ENCODE data around the gene ZNF441.
"Not testable (repeated sequence)": the region's sequence is repeated elsewhere in the genome, so short reads cannot be mapped to it uniquely, and the experiment has no call there.

ZNF441 gene

GRCh38 chr19:11749751-11750150, 17.0 kb upstream of the ZNF441 start:
- H3K9me3 ChIP-seq (ENCODE audit: control insufficient read depth, insufficient read depth, low read depth, low read length), result peaks cover 28% of the 10 kb centered on the region
- no peaks in the 10 kb centered on the region for H3K4me1 ChIP-seq (ENCODE audit: control insufficient read depth, insufficient read depth, low read length)

GRCh38 chr19:11752244-11752736, 14.5 kb upstream of the ZNF441 start:
- Histone ChIP-seq H3K9ac (ENCODE audit: low read length) (no peak overlapping the region), H3K9me3 (ENCODE audit: control insufficient read depth, insufficient read depth, low read depth, low read length) (peaks cover 46% of the 10 kb centered on the region)

More at GRCh38 chr19:11749751-11750150, 17.0 kb upstream of the ZNF441 start:
- no peak overlapping the region for H3K9ac ChIP-seq (ENCODE audit: low read length)
- no peak overlapping the region for H3K27ac ChIP-seq (ENCODE audit: low read depth, low read length)
- H3K4me3 ChIP-seq (ENCODE audit: low read depth, low read length), result no peak overlapping the region
- no peaks in the 10 kb centered on the region for H3K27me3 ChIP-seq (ENCODE audit: control insufficient read depth, insufficient read depth, low read length)
- H3K36me3 ChIP-seq (ENCODE audit: control insufficient read depth, insufficient read depth, low read length), result no peaks in the 10 kb centered on the region

GRCh38 chr19:11754663-11755062, 12.1 kb upstream of the ZNF441 start:
- Histone ChIP-seq H3K4me3 (ENCODE audit: low read depth, low read length) (no peak overlapping the region), H3K27ac (ENCODE audit: low read depth, low read length) (no peak overlapping the region), H3K4me1 (ENCODE audit: control insufficient read depth, insufficient read depth, low read length) (no peaks in the 10 kb centered on the region), H3K9me3 (ENCODE audit: control insufficient read depth, insufficient read depth, low read depth, low read length) (peaks cover 39% of the 10 kb centered on the region), H3K36me3 (ENCODE audit: control insufficient read depth, insufficient read depth, low read length) (no peaks in the 10 kb centered on the region), H3K9ac (ENCODE audit: low read length) (no peak overlapping the region), H3K27me3 (ENCODE audit: control insufficient read depth, insufficient read depth, low read length) (no peaks in the 10 kb centered on the region)

More at GRCh38 chr19:11752244-11752736, 14.5 kb upstream of the ZNF441 start:
- no peak overlapping the region for H3K27ac ChIP-seq (ENCODE audit: low read depth, low read length)
- H3K4me1 ChIP-seq (ENCODE audit: control insufficient read depth, insufficient read depth, low read length), result no peaks in the 10 kb centered on the region
- H3K36me3 ChIP-seq (ENCODE audit: control insufficient read depth, insufficient read depth, low read length), result no peaks in the 10 kb centered on the region
- H3K4me3 ChIP-seq (ENCODE audit: low read depth, low read length), result no peak overlapping the region
- no peaks in the 10 kb centered on the region for H3K27me3 ChIP-seq (ENCODE audit: control insufficient read depth, insufficient read depth, low read length)

GRCh38 chr19:11756965-11757364, 9.8 kb upstream of the ZNF441 start:
- Histone ChIP-seq H3K4me3 (ENCODE audit: low read depth, low read length) (no peak overlapping the region), H3K4me1 (ENCODE audit: control insufficient read depth, insufficient read depth, low read length) (no peaks in the 10 kb centered on the region), H3K9ac (ENCODE audit: low read length) (no peak overlapping the region), H3K36me3 (ENCODE audit: control insufficient read depth, insufficient read depth, low read length) (no peaks in the 10 kb centered on the region), H3K9me3 (ENCODE audit: control insufficient read depth, insufficient read depth, low read depth, low read length) (peaks cover 42% of the 10 kb centered on the region), H3K27ac (ENCODE audit: low read depth, low read length) (no peak overlapping the region), H3K27me3 (ENCODE audit: control insufficient read depth, insufficient read depth, low read length) (no peaks in the 10 kb centered on the region)

- H3K9ac ChIP-seq (ENCODE audit: low read length), result no peak overlapping the region
- no peak overlapping the region for H3K27ac ChIP-seq (ENCODE audit: low read depth, low read length)
These were observed 7.0 kb upstream of the ZNF441 start for GRCh38 chr19:11759805-11760204.

GRCh38 chr19:11763117-11763516, 3.7 kb upstream of the ZNF441 start:
- Histone ChIP-seq H3K9ac (ENCODE audit: low read length) (no peak overlapping the region), H3K36me3 (ENCODE audit: control insufficient read depth, insufficient read depth, low read length) (no peaks in the 10 kb centered on the region), H3K9me3 (ENCODE audit: control insufficient read depth, insufficient read depth, low read depth, low read length) (peaks cover 27% of the 10 kb centered on the region), H3K4me1 (ENCODE audit: control insufficient read depth, insufficient read depth, low read length) (no peaks in the 10 kb centered on the region), H3K27ac (ENCODE audit: low read depth, low read length) (no peak overlapping the region), H3K4me3 (ENCODE audit: low read depth, low read length) (no peak overlapping the region), H3K27me3 (ENCODE audit: control insufficient read depth, insufficient read depth, low read length) (peaks cover 9% of the 10 kb centered on the region)

More at GRCh38 chr19:11759805-11760204, 7.0 kb upstream of the ZNF441 start:
- Histone ChIP-seq H3K4me1 (ENCODE audit: control insufficient read depth, insufficient read depth, low read length) (no peaks in the 10 kb centered on the region), H3K27me3 (ENCODE audit: control insufficient read depth, insufficient read depth, low read length) (no peaks in the 10 kb centered on the region), H3K4me3 (ENCODE audit: low read depth, low read length) (no peak overlapping the region), H3K36me3 (ENCODE audit: control insufficient read depth, insufficient read depth, low read length) (no peaks in the 10 kb centered on the region), H3K9me3 (ENCODE audit: control insufficient read depth, insufficient read depth, low read depth, low read length) (peaks cover 37% of the 10 kb centered on the region)

GRCh38 chr19:11763611-11764010, 3.2 kb upstream of the ZNF441 start:
- H3K27ac ChIP-seq (ENCODE audit: low read depth, low read length), result no peak overlapping the region
- no peaks in the 10 kb centered on the region for H3K36me3 ChIP-seq (ENCODE audit: control insufficient read depth, insufficient read depth, low read length)
- H3K9ac ChIP-seq (ENCODE audit: low read length), result no peak overlapping the region
- no peaks in the 10 kb centered on the region for H3K4me1 ChIP-seq (ENCODE audit: control insufficient read depth, insufficient read depth, low read length)
- H3K27me3 ChIP-seq (ENCODE audit: control insufficient read depth, insufficient read depth, low read length), result peaks cover 9% of the 10 kb centered on the region
- H3K4me3 ChIP-seq (ENCODE audit: low read depth, low read length), result no peak overlapping the region
- H3K9me3 ChIP-seq (ENCODE audit: control insufficient read depth, insufficient read depth, low read depth, low read length), result peaks cover 29% of the 10 kb centered on the region

GRCh38 chr19:11767633-11768133, 883 bp downstream of the ZNF441 start:
- Histone ChIP-seq H3K9ac (ENCODE audit: low read length) (no peak overlapping the region), H3K9me3 (ENCODE audit: control insufficient read depth, insufficient read depth, low read depth, low read length) (peaks cover 40% of the 10 kb centered on the region), H3K36me3 (ENCODE audit: control insufficient read depth, insufficient read depth, low read length) (no peaks in the 10 kb centered on the region), H3K4me3 (ENCODE audit: low read depth, low read length) (peak overlapping the region; percentile 60), H3K27me3 (ENCODE audit: control insufficient read depth, insufficient read depth, low read length) (peaks cover 9% of the 10 kb centered on the region), H3K4me1 (ENCODE audit: control insufficient read depth, insufficient read depth, low read length) (no peaks in the 10 kb centered on the region), H3K27ac (ENCODE audit: low read depth, low read length) (no peak overlapping the region)

GRCh38 chr19:11769995-11770394, 3.2 kb downstream of the ZNF441 start:
- Histone ChIP-seq H3K36me3 (ENCODE audit: control insufficient read depth, insufficient read depth, low read length) (no peaks in the 10 kb centered on the region), H3K27me3 (ENCODE audit: control insufficient read depth, insufficient read depth, low read length) (peaks cover 9% of the 10 kb centered on the region), H3K4me1 (ENCODE audit: control insufficient read depth, insufficient read depth, low read length) (no peaks in the 10 kb centered on the region), H3K27ac (ENCODE audit: low read depth, low read length) (no peak overlapping the region), H3K9me3 (ENCODE audit: control insufficient read depth, insufficient read depth, low read depth, low read length) (peaks cover 47% of the 10 kb centered on the region), H3K9ac (ENCODE audit: low read length) (no peak overlapping the region), H3K4me3 (ENCODE audit: low read depth, low read length) (no peak overlapping the region)

- peaks cover 46% of the 10 kb centered on the region for H3K9me3 ChIP-seq (ENCODE audit: control insufficient read depth, insufficient read depth, low read depth, low read length)
- not testable (repeated sequence) for H3K27me3 ChIP-seq (ENCODE audit: control insufficient read depth, insufficient read depth, low read length); H3K36me3 ChIP-seq (ENCODE audit: control insufficient read depth, insufficient read depth, low read length); H3K27ac ChIP-seq (ENCODE audit: low read depth, low read length); H3K4me3 ChIP-seq (ENCODE audit: low read depth, low read length); H3K4me1 ChIP-seq (ENCODE audit: control insufficient read depth, insufficient read depth, low read length); H3K9ac ChIP-seq (ENCODE audit: low read length)
These were observed 4.7 kb downstream of the ZNF441 start for GRCh38 chr19:11771520-11771919.

- not testable (repeated sequence) for H3K27ac ChIP-seq (ENCODE audit: low read depth, low read length); H3K36me3 ChIP-seq (ENCODE audit: control insufficient read depth, insufficient read depth, low read length); H3K27me3 ChIP-seq (ENCODE audit: control insufficient read depth, insufficient read depth, low read length); H3K4me3 ChIP-seq (ENCODE audit: low read depth, low read length); H3K9ac ChIP-seq (ENCODE audit: low read length); H3K4me1 ChIP-seq (ENCODE audit: control insufficient read depth, insufficient read depth, low read length)
- peaks cover 59% of the 10 kb centered on the region for H3K9me3 ChIP-seq (ENCODE audit: control insufficient read depth, insufficient read depth, low read depth, low read length)
These were observed 9.9 kb downstream of the ZNF441 start for GRCh38 chr19:11776669-11777068.
